Erythroblast (primary cell): ENCODE measurements around the gene CT47C1.

Source experiments
- DNase-seq, 2 experiments: peaks; one replicate each; lab custom pipeline; 2025; lab: John Stamatoyannopoulos, UW
- GATA1 ChIP-seq: IDR thresholded peaks from 2 replicates; pipeline ENCODE4 v1.6.1; 2011; ENCODE audit warnings: low read depth, mild to moderate bottlenecking, control low read depth, low read length, moderate library complexity
- POLR2A ChIP-seq: IDR thresholded peaks from 2 replicates; pipeline ENCODE4 v1.6.1; 2011; ENCODE audit warnings: mild to moderate bottlenecking, low read length

CT47C1 gene

DNA sequence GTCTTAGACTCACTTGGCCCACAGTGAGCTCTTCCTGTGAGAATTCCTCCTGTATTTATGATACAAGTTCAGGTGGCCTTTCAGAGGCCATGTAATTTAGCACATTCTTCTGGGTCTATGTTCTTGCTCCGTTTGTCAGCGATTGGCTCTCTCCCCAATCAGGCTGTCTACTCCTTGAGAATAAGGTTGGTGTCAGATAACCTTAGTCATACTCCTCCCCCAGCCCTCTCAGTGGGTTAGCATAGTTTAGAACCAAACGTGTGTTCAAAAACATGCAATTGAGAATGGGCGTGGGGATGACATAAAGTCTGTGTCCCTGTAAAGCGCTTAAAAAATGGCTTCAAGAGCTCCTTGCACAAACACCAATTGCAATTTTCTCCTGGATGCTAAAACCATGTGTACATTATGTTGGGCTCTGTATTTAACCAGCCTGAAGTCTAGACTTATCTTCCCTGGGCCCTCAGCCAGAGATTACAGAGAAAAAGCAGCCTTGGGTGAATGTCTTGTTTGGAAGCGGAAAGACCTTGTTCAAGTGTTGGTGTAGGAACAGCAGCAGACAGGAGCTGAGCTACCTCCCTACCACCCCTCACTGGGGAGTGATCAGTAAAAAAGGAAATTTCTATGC is 9.9 kb upstream of the CT47C1 start:
- TF ChIP-seq GATA1, result no peak
- TF ChIP-seq POLR2A, result no peak
- DNase-seq, result no peak

DNA sequence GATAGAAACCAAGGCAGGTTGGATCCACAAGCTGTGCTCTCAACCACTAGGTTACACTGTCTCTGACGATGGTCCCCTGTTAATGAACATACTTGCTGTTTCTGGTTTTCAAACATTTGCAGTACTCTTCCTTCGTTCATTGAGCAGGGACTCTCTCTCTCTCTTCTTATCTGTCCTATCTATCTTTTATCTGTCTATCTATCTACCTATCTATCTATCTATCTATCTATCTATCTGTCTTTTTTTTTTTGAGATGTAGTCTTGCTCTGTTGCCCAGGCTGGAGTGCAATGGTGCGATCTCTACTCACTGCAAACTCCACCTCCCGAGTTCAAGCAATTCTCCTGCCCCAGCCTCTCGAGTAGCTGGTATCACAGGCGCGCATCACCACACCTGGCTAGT is 9.4 kb upstream of the CT47C1 start:
- DNase-seq, result no peak
- TF ChIP-seq GATA1 (no peak), POLR2A (no peak)

DNA sequence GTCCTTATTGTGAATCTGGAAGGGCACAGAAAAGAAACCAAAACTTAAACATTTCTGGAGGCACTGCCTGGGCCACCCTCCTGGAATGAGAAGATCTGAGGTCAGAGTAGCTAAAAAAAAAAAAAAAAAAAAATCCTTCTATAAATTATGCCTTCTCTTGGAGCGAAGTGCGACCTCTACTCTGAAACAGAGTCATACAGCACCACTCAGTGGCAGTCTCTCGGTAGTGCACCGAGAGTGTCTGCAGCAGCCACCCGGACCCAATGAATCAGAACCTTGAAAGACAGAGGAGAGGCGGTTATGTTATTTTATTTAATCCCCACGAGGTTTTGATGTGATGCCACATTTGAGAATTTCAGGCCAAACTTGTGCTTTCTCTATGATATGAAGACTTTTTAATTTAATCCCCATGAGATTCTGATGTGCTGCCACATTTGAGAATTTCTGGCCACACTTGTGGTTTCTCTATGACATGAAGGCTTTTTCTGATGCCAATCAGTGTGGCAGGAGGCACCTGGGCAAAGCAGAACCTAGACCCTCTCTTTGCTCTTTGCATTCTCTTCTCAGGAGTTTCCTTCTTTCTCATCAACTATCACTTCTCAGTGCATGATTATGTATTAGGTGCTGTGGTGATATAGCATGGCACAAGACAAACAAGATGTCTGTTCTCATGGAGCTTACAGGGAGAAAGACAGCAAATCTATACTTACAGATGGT is 5.6 kb upstream of the CT47C1 start:
- TF ChIP-seq POLR2A, result no peak
- no peak for TF ChIP-seq GATA1
- peak; percentile 6 to 17 for DNase-seq

DNA sequence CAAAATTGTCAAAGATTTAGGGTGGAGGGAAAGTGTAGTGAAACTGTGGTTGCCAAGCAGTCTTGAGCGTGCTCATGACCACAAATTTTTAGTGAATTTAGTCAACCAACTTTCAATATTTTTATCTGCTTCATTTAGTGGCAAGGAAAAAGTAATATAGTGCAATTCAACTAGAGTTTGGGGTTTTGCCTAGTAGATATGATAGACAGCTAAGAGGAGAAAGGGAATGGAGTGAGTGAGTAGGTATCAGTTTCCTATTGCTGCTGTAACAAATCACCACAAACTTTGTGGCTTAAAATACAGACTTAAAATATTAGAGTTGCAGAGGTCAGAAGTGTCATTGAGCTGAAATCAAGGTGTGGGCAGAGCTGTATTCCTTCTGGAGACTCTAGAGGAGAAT is 3.7 kb upstream of the CT47C1 start:
- TF ChIP-seq POLR2A (no peak), GATA1 (no peak)
- DNase-seq, result no peak

DNA sequence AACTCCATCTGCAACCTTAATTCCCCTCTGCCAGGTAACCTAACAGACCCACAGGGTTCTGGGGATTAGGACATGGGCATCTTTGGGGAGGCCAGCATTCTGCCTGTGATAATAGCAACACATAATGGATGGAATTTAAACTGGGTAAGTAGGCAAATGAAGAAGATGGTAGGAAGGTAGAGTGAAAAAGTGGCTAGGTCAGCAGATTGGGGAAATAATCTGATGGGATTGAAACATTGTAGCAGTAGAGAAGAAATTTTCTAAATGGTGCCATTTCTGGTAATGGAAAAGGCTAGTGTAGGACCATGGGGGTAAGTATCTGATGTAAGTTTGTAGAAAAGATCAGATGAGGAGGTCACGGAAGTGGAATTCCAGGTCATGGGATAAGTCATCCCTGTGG is 3.0 kb upstream of the CT47C1 start:
- DNase-seq, result no peak
- no peak for TF ChIP-seq POLR2A
- TF ChIP-seq GATA1, result no peak

DNA sequence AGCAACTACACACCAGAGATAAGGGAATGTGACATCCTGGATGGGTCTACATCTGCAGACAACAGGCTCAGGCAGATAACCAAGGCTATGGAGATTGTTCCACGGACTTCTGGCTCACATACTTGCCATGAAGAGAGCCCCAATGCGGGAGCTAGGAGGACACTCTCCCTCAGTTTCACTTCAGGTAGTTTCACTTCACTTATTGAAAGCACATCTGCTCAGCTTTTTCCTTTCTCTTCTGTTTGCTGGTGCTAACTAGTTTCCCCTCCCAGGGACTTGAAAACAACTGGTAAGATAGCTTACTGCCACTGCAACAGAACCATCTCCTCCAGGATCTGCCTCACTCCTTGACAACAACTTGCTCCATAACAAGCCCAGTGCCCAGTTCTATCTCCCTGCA is 1.4 kb upstream of the CT47C1 start:
- DNase-seq, result no peak
- TF ChIP-seq POLR2A, result no peak
- no peak for TF ChIP-seq GATA1

DNA sequence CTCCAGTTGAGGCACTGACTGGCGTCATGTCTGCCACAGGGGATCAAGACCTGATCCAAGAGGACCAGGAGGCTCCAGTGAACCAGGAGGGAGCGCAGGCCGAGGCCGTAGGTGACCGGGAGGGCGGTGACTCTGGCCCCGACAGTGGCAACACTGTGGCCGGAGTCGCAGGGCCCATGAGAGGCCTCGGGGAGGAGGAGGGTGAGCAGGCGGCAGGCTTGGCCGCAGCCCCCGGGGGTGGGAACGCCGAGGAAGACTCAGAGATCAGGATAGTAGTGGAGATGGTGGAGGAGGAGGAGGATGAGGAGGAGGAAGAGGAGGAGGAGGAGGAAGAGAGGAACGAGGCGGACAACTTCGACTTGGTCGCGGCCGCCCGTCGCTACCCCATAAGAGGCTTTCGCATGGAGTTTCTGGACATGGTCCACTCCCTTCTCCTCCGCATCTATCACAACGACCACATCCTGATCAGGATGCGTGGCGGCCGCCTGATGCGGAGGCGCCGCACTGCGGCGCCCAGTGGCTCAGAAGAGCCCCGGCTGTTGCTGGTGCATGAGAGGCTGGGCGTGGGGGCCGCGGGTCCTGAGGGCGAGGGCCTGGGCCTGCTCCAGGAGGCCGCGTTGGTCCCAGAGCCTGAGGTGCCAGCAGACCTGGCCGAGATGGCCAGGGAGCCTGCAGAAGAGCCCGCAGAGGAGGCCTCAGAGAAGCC is 560 bp downstream of the CT47C1 start:
- no peak for DNase-seq
- TF ChIP-seq GATA1 (no peak), POLR2A (no peak)

DNA sequence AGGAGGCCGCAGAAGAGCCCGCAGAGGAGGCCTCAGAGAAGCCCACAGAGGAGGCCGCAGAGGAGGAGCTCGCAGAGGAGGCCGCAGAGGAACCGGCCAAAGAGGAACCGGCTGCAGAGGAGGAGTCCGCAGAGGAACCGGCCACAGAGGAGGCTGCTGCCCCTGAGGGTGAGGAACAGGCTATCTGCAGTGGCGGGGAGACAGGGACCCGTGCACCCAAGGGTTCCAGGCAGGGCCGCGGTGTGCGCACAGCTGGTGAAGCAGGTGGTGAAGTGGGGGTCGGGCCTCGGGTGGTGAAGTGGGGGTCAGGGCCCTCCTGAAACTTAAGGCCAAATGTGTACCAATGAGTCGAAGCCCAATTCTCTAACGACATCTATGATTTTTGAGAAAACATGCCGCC is 1.1 kb downstream of the CT47C1 start:
- DNase-seq, result no peak
- no peak for TF ChIP-seq POLR2A
- no peak for TF ChIP-seq GATA1

DNA sequence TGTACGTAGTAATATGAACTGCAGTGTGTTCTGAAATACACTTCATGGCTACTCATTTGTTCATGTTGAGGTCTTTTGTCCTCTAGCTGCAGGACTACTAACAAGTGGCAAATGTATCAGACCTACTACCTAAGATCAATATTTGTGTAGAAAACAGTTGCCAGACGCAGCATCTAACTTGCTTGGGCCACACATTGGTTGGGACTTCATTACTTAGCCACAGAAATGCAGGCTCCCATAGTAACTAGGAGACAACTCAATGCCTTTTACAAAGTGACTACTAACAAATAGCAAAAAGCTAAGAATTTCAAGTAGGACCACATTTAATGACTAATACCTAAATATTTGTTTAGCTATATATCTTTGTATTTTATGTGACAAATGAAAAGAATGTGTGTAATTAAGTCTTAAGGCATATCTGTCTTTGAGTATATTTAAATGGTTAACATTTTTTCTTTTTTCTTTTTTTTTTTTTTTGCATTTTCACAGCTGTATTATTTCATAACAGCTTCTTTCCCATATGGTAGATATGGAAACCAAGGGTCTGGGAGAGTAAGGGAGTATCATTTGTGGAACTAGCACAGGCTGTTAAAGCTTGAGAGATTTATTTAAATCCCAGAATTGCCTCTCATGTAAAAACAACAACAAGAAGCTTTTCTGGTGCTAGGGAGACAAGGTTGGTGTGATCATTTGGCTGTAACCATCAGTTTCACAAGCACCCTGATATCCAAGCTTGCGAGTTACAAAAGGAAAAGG is 2.7 kb downstream of the CT47C1 start:
- no peak for DNase-seq
- TF ChIP-seq GATA1 (no peak), POLR2A (no peak)

DNA sequence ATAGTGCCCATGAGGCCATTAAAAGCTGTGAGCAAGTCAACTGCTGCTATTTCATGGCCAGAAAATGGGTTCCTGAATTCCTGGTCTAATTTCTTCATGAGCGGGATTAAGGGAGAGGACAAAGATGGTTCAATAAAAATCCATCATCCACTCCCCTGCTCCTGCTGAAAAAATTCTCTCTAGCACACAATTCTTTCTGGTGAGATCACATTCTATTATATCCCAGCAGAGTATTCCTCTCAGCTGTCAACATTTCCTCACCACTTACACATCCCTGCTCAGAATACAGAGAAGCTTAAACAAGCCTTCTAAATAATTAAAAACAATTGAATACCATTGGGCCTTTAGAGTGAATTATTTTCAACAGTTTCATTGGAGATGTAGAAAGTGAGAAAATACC is 9.5 kb downstream of the CT47C1 start:
- no peak for DNase-seq
- no peak for TF ChIP-seq GATA1
- no peak for TF ChIP-seq POLR2A

DNA sequence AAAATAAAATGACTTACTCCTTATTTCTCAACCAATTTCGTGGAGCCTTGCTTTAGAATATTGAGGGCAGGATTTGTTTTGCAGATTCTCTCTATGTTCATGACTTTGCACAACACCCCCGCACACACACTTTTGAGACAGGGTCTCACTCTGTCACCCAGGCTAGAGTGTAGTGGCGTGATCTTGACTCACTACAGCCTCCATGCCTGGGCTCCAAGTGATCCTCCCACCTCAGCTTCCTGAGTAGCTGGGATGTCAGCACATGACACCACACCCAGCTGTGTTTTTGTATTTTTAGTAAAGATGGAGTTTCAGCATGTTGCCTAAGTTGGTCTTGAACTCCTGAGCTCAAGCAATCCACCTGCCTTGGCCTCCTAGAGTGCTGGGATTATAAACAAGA is 12.0 kb downstream of the CT47C1 start:
- DNase-seq, result no peak
- TF ChIP-seq POLR2A (no peak), GATA1 (no peak)

DNA sequence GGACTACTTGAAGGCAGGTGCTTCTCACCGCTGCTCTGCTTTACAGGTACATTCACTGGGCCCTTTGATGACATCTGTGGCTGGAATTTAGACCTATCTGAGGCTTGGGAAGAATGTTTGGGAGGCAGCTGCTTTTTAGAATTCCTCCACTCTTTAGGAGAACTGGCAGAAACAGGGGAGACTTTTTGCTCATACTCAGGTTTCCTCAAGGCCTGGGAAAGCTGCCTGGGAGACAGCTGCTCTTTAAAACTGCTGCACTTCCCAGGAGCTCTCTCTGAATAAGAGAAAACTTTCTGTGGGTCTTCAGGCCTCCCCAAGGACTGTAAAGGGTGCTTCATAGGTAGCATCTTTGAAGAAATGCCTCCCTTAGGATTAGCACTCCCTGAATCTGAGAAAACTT is 14.3 kb downstream of the CT47C1 start:
- TF ChIP-seq GATA1 (no peak), POLR2A (no peak)
- no peak for DNase-seq

DNA sequence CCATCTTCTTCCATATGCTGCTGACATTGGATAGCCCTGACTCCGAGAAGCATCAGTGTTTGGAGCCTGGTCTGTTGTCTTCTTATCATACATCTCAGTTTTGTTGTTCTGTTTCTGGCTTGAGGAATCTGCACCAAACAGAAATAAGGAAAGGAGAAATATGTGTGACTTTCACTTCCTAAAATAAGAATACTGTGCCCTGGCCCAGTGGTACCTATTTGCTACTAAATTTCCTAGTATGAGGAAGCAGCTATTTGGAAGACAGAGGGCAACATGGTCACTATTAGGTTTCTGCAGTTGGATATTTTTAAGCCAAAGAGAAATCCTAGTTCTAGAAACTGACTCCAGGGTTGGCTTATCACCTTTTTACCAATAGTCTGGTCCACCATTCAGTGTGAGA is 16.8 kb downstream of the CT47C1 start:
- TF ChIP-seq POLR2A (no peak), GATA1 (no peak)
- DNase-seq, result no peak

DNA sequence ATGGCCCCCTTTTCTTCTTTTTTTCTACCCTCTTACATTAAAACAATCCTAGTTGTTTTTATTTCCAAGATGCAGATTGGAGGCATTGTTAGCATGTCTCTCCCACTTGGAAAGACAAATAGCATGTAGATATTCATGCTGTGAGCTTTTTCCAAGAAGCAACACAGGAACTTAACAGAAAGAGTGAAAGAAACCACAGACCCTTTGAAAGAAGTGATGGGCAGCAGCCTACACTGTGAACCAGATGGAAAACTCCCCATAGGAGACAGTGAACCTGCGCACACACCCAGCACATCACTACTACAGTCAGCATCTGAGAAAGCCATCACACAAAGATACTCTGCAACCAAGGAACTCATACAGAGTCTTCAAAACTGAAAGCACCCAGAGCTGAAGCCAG is 17.8 kb downstream of the CT47C1 start:
- no peak for DNase-seq
- TF ChIP-seq POLR2A (no peak), GATA1 (no peak)
